Fibroblast of skin of back (primary cell): ENCODE results near the gene ZNF345. TPM values are rescaled to one million over a fixed set of nuclear protein-coding genes. Genes with fewer than 3 reads are reported as not detected.

ENCODE experiments used
- DNase-seq: peaks from one replicate; pipeline ENCODE4 v3.0.0-alpha.2; 2013
- polyA plus RNA-seq, 2 experiments: library from polyadenylated mRNA; unstranded; fragments of 120-200 nt; gene quantifications; one replicate each; pipeline ENCODE4 v1.2.1, GENCODE V29; 2013; ENCODE audit not compliant: insufficient read length in 2 of 2

ZNF345 gene
- 2.0 TPM for polyA plus RNA-seq (2013, experiment 1 of 2; ENCODE audit: insufficient read length)
- polyA plus RNA-seq (2013, experiment 2 of 2; ENCODE audit: insufficient read length), result 1.4 TPM

DNA sequence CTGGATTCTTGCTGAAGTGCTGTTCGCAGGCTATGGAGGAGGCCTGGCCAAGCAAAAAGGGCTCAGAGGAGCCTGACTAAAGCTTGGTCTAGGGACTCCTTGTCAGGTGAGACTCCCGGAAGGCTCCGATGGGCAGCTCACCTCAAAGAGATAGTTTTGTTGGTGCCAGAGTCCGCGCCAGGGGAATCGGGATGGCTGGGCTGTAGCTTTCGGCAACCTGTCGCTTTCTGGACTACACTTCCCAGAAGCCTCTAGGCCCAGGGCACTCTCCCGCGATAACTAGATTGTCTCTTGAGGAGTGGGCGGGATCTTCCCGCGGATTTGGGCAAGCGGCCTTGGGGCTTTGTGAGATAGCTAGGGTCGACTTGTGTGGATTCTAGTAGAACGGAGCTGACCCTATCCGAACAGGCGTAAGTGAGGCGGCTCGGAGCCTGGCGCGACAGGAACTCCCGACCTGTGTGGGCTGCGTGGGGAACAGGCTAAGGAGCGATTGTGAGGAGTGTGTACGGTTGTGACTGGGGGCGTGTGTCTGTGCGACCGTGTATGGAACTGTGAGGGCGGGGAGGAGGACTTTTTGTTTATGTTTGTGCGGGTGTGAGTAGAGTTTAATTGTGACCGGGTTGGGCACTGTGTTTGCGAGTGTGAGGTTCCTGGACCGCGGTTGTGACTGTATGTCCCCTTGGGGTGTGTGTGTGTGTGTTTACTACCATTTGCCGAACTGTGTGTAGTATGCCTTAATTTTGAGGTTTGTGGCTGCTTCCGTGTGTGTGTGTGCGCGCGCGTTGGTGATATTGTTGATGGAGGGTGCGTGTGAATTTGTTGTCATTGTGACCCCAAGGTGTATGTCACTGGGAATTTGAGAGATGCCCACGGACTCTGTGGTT, at the start of gene ZNF345:
Gene ZNF345 (plus strand): TSS at position 318 of the 884 bp plus-strand sequence. CDS start 25,955 bp downstream, outside the sequence.
- DNase-seq, result peak; percentile 95

DNA sequence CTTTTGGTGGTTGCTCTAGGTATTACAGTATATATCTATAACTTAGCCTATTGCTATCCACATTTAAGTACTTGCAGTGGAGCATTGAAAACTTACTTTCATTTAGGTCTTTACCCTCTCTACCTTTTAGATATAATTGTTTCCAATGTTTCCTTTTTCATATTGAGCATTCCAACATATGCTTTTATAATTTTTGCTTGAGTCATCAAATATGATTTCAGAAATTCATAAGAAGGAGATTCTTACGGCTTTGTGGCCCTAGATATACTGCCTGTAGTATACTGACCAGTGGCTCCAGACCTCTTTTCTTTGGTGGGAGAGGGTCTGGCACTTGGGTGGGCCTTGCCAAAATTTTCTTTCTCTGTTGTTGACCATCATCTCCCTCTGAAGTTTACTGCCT, 45.3 kb upstream of the ZNF345 start:
- DNase-seq, result no peak

DNA sequence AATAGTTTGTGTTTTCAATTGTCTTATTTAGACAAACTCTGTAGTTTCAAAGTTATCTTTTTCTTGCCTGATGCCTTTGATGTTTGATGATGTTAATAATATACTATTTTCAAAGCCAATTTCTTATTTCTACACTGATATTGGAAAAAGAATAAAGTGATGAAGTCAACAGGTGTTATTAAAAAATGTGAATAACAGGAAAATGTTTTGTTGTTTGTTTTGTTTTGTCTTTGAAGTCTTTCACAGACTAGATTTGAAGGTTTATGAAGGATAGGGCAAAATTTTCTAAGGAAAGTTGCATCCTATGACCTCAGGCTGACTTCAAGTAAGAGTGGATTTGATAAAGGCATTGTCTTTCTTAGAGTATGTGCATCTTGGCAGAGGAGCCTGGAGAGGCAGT, 43.6 kb upstream of the ZNF345 start:
- no peak for DNase-seq

DNA sequence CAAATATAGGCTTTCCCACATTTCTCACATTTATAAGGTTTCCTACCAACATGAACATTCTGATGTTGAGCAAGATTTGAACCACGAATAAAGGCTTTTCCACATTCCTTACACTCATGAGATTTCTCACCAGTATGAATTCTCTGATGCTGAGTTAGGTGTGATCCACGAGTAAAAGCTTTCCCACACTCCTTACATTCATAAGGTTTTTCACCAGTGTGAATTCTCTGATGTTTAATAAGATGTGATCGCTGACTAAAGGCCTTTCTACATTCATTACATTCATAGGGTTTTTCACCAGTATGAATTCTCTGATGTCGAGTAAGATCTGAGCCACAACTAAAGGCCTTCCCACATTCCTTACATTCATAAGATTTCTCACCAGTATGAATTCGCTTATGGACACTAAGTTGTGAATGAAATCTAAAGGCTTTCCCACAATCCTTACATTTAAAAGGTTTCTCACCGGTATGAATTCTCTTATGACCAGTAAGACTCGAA, 31.5 kb upstream of the ZNF345 start:
- DNase-seq, result no peak

DNA sequence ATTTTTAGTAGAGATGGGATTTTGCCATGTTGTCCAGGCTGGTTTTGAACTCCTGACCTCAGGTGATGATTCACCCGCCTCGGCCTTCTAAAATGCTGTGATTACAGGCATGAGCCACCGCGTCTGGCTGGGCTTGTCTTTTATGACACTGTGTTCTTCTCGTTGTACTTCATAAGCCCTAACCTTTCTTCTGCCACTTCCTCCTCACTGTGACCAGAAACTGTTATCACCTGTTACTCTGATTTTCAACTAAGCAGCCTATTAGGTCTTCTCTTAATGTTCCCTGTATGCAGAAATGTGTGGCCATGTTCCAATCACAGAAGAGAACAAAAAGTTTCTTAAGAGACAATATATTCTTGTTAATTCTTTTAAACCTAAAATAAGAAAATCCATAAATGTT, 28.9 kb upstream of the ZNF345 start:
- DNase-seq, result no peak

DNA sequence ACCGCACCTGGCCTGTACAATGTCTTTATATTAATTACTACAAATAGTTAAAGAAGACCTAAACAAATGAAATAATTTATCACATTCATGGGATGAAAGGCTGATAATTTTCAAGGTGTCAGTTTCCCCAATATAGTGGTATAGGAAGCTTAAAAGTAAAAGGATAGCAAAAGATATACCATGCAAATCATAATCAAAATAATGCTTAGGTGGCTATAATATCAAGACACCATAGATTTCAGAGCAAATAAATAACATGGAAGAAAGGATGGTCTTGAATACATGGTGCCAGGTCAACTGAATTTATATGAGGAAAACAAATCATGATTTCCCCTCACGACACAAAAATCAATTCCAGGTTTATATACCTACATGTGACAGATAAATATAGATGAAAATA, 17.2 kb upstream of the ZNF345 start:
- DNase-seq, result no peak

DNA sequence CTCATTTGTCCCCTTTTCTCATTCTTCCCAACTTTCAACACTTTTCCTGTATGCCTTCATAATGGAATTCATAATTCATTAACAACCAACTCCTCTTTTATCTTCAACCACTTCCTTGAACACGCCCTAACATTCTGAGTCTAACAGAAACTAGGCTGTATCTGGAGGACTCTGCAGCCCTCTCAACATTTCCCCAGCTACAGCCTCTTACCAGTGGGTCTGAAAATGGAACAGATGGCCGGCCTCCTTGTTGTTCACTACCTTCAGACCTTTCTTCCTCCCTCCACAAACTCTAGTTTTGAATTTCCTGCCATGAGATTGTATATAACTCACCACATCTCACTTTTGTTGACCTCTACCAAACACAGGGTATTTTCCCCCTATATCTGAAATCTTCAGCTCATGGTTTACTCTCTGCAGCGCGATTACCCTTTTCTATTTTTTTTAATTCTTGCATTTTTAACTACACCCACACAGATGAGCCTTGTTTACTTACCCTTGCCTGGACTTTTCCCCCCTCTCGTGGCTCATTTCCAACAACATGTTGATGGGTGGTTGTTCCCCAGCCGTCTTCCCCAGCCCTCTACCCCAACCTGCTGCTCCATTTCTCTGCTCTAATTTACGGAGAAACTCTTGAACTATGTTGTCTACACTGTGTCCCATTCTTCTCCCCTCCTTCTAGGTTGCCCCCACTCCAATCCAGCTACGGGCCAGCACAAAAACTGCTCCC, 13.3 kb upstream of the ZNF345 start:
- DNase-seq, result no peak

DNA sequence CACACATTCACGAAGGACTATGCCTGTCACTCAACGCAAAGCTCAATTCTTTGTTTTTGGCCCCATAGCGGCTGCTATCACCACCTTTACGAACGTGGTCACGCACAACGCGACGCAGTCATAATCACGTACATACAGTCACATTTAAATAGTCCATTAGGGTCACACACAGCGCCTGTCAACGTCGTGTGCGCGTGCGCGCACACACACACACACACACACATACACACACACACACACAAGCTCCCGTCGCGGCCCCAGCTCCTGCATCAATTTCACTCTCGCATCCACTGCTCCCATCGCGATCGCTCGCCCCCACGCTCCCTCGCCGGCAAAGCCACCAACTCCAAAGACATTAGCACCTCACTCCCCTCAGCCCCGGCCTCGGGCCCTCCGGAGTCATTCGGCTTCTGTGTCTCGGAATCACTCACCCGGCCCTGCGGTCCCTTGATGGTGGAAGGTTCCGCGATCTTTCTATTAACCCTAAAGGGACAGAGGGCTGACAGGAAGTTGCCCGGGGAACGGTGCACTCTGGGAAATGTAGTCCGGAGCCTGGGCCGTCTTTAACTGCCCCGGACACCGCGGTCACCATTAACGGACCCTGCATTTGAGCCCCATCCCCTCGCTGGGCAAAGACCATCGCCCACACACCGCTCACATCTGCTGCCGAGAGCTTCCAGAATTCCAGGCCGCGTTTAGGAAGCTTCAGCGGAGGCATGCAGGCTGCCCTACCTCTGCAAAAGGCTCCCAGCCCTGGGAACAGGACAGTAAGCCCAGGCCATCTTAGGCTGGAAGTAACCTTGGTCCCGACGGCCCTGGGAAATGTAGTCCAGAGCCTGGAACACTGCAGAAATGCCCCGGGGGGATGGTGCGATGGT, 12.5 kb upstream of the ZNF345 start, which contains the start of gene ZNF790:
Gene ZNF790 (minus strand): TSS at position 482 of the 878 bp plus-strand sequence. CDS start 12,768 bp downstream, outside the sequence.
- DNase-seq, result peak; percentile 93

DNA sequence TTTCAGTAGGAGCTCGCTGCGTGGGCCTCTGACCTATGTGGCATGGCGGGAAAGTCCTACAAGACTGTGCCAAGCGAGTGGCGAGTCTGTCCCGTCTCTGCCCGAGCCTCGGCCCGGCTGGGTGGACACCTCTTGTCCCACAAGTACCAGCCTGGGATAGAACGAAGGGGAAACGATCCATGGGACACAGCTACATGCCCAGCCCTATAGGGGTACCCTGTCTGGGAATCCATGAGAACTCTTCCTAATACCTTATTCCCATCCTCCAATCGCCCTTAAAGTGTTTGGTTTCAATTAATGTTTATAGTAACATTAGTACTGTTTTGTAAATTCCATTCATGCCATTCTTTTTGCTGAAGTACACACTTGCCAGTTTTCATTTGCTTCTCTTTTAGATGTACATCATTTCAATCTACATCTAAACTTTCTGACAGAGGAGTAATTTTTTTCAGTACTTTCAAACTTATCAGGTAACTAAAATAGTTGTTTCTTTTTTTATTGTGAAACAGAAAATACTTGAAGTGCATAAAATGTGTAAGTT, 11.8 kb upstream of the ZNF345 start:
- DNase-seq, result no peak

DNA sequence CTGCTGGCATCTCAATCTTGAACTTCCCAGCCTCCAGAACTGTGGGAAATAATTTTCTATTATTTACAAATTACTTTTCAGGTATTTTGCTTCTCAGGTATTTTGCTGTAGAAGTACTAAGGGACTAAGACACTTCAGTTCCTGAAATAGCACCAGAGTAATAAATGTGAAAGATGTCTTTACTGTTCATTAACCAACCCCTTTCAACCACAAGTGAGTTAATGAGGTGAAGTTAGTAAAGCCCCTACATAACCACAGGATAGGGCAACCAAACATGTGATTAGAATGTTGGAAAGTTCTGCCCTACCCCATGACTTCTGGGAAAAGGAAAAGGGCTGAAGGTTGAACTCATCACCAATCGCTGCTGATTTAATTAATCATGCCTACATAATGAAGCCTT, 2.7 kb upstream of the ZNF345 start:
- no peak for DNase-seq

DNA sequence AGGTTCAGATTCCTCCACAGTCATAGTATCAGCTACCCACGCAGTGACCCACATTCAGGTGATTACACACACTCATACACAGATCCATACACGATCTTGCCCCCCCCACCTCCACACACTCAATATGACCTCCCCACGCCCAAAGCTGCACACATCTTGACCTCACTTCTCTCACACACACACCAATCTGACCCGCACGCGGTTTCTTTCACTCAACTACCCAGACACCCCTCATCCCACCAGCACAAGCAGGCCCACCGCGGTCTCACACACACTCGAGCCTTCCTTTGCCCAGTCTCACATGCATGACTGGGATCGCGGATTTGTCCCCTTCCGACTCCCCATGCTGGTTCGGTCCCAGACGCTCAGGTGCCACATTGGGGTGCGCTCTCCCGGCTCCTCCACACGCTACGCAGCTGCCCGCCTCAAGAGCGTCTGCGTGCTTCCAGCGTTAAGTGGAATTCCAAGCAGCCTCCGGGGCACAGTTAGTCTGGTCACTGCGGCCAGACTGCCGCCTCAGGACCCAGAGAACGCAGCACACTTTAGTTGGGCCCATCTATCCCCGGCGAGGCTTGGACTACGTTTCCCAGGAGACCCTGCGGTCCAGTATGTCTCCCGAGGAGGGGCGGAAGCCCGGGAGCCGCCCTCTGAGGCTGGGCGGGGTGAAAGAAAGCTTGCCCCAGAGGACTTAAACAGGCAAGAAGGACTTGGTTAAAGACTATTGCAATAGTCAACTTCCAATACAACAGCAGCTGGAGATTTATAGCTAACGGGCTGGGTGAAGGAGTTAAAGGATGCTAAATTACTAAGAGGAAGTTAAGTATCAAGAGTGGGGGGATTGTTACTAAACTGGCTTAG, 746 bp upstream of the ZNF345 start:
- DNase-seq, result peak; percentile 92

DNA sequence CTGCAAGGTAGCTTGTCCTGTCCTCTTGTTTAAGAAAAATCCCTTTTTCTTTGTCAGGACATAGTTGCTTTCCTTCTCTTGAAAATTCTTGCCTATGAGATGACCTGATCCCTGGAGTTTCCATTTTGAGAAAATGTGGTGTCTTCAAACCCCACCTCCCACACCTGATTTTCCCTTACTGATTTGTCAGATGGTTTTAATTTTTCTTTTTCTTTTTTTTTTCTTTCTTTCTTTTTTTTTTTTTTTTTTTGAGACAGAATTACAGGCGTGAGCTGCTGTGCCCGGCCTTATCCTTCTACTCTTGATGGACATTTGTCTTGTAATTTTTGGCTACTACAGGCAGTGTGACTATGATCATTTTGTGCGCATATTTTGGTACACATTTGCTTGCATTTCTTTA, 1.2 kb downstream of the ZNF345 start:
- no peak for DNase-seq

DNA sequence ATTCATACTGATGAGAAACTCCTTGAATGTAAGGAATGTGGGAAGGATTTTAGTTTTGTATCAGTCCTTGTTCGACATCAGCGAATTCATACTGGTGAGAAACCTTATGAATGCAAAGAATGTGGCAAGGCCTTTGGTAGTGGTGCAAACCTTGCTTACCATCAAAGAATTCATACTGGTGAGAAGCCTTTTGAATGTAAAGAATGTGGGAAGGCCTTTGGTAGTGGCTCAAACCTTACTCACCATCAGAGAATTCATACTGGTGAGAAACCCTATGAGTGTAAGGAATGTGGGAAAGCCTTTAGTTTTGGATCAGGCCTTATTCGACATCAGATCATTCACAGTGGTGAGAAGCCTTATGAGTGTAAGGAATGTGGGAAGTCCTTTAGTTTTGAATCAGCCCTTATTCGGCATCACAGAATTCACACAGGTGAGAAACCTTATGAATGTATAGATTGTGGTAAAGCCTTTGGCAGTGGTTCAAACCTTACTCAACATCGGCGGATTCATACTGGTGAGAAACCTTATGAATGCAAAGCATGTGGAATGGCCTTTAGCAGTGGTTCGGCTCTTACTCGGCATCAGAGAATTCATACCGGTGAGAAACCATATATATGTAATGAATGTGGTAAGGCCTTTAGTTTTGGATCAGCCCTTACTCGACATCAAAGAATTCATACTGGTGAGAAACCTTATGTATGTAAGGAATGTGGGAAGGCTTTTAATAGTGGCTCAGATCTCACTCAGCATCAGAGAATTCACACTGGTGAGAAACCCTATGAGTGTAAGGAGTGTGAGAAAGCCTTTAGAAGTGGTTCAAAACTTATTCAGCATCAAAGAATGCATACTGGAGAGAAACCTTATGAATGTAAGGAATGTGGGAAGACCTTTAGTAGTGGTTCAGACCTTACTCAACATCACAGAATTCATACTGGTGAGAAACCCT, 26.6 kb downstream of the ZNF345 start:
- no peak for DNase-seq

DNA sequence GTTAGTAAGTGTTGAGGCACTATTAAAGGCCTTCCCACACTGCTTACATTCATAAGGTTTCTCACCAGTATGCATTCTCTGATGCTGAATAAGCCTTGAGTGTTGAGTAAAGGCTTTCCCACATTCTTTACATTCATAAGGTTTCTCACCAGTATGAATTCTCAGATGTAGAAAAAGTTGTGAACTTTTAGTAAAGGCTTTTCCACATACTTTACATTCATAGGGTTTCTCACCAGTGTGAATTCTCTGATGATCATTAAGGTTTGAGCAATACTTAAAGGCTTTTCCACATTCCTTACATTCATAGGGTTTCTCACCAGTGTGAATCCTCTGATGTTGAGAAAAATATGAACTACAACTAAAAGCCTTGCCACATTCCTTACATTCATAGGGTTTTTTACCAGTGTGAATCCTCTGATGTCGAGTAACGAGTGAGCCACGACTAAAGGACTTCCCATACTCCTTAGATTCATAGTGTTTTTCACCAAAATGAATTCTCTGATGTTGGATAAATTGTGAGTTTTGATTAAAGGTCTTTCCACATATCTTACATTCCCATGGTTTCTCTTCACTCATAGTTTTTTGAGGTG, 41.2 kb downstream of the ZNF345 start:
- no peak for DNase-seq

DNA sequence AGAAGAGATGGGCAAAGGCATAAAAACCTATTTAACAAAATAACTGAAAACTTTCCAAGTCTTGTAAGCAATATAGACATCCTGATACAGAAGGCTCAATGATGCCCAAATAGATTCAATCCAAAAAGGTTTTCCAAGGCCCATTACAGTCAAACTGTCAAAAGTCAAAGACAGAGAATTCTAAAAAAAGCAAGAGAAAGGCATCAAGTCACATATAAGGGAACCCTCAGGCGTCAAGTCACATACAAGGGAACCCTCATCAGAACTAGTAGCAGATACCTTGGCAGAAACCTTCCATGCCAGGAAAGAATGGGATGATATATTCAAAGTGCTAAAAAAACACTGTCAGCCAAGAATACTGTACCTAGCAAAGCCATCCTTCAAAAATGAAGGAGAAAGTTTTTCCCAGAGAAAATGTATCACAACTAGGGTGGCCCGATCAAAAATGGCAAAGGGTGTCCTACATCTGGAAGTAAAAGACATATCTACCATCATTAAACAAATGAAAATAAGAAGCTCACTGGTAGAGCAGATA, 44.2 kb downstream of the ZNF345 start:
- no peak for DNase-seq

DNA sequence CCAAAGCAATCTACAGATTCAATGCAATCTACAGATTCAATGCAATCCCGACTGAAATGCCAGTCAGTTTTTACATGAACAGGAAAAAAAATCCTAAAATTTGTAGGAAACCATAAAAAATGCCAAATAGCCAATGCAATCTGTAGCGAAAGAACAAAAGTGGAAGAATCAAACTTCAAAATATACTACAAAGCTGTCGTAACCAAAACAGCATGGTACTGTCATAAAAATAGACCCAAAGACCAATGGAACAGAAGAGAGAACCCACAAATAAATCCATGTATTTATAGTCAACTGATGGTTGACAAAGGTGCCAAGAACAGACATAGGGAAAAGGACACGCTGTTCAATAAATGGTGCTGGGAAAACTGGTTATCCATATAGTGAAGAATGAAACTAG, 47.7 kb downstream of the ZNF345 start:
- DNase-seq, result no peak

DNA sequence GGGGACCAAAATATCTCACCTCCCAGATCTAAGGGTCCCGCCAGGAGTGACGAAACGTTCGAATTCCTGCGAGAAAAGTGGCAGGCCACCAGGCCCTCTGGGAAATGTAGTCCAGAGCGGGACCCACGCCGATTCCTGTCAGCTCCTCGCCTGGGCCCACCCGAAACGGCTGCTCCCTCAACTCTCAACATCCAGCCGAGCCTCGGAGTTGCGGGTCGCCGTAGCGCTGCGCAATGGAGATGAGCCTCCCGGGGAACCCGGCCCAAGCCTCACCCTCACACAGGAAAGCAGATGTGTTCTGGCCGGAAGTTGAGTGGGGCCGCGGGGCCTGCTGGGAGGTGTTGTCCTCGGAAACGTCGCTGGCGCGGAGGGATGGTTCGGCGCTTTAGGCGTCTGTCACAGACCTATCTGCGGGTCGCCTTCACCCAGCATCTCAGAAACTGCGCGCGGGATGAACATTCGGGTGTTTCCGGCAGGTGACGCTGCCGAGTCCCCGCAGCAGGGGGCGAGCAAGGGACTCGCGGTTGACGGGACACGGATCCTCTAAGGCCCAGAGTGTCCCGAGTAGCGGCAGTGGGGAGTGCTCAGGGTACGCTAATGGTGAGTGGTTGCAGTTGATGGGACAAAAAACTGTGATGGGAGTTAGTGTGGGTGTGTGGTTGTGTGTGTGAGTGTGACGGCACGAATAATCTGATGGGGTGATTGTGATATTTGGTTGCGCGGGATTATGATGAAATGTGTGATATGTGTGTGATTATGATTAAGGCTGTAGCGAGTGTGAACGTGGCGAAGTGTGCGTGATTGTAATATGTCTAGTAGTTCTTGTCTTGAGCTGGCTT, 65.5 kb downstream of the ZNF345 start, which contains the start of the genes ZNF568 and ZNF829:
Gene ZNF568 (plus strand): TSS at position 341 of the 839 bp plus-strand sequence. CDS start 6,439 bp downstream, outside the sequence.
Gene ZNF829 (minus strand): TSS at position 300 of the 839 bp plus-strand sequence. CDS start 1,124 bp downstream, outside the sequence.
- peak; percentile 93 for DNase-seq

DNA sequence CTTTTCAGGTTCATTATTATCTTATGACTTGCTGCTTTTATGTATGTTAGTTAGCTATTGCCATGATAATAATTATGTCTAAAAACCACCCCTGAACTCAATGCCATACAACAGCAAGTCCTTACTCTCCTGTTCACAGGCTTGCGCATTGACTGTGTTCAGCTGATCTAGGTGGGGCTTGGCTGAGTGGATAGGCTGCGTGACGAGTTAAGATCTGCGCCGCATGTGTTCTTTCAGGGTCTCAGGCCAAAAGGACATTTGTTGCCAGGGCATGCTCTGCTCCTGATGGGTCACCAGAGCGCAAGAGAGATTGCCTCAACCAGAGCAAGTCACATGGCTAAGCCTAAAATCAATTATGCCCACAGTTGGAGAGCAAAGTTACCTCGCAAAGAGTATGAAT, 66.3 kb downstream of the ZNF345 start:
- peak; percentile 4 for DNase-seq
